ENCODE measurements around the gene DNM3.

DNA sequence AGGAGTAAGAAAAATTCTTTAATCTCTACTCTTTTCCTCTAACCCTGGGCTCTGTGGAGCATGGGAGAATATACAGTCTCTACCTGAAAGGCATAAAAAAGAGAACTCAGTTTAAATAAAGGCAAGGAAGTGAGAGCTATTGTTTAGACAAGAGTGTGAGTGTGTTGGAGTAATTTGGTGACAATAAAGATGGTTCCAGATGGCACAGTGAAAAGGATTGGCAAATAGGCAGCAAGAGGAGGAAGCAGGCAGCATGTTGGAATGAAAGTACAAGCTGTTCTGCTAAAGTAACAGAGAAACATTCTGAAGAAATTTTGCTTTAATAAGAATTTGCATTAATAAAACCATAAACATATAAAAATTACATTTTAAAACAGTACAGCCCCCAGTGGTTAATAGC is 163.4 kb downstream of the DNM3 start:
- TF ChIP-seq, protein P1, sequence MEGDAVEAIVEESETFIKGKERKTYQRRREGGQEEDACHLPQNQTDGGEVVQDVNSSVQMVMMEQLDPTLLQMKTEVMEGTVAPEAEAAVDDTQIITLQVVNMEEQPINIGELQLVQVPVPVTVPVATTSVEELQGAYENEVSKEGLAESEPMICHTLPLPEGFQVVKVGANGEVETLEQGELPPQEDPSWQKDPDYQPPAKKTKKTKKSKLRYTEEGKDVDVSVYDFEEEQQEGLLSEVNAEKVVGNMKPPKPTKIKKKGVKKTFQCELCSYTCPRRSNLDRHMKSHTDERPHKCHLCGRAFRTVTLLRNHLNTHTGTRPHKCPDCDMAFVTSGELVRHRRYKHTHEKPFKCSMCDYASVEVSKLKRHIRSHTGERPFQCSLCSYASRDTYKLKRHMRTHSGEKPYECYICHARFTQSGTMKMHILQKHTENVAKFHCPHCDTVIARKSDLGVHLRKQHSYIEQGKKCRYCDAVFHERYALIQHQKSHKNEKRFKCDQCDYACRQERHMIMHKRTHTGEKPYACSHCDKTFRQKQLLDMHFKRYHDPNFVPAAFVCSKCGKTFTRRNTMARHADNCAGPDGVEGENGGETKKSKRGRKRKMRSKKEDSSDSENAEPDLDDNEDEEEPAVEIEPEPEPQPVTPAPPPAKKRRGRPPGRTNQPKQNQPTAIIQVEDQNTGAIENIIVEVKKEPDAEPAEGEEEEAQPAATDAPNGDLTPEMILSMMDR (IDR thresholded peaks at IDR 0.05), result no peak
- TF ChIP-seq EP300 (IDR thresholded peaks at IDR 0.05) (no peak), POLR2AphosphoS5 (IDR thresholded peaks at IDR 0.05) (no peak)
